ENCODE measurements around the gene OGFR.

The OGFR gene

DNA sequence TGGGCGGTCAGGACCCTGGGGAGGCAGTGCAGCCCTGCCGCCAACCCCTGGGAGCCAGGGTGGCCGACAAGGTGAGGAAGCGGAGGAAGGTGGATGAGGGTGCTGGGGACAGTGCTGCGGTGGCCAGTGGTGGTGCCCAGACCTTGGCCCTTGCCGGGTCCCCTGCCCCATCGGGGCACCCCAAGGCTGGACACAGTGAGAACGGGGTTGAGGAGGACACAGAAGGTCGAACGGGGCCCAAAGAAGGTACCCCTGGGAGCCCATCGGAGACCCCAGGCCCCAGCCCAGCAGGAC is 8.2 kb downstream of the OGFR start:
- no peak for ATAC-seq

DNA sequence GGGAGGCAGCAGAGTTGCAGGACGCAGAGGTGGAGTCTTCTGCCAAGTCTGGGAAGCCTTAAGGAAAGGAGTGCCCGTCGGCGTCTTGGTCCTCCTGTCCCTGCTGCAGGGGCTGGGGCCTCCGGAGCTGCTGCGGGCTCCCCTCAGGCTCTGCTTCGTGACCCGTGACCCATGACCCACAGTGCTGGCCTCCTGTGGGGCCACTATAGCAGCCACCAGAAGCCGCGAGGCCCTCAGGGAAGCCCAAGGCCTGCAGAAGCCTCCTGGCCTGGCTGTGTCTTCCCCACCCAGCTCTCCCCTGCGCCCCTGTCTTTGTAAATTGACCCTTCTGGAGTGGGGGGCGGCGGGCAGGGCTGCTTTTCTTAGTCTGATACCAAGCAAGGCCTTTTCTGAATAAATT is 9.0 kb downstream of the OGFR start:
- no peak for TF ChIP-seq ZNF565 (CRISPR knock-in tag; conservative IDR thresholded peaks at IDR 0.05; ENCODE audit: low read depth)
- no peak for TF ChIP-seq TOX (CRISPR knock-in tag; IDR thresholded peaks at IDR 0.05; ENCODE audit: borderline replicate concordance)
- TF ChIP-seq ZC3H10 (CRISPR knock-in tag; IDR thresholded peaks at IDR 0.05) = no peak
- no peak for TF ChIP-seq GLIS3 (CRISPR knock-in tag; IDR thresholded peaks at IDR 0.05)
- TF ChIP-seq ESRRG (CRISPR knock-in tag; IDR thresholded peaks at IDR 0.05) = no peak
- TF ChIP-seq RARB (CRISPR knock-in tag; IDR thresholded peaks at IDR 0.05) = no peak
- no peak for TF ChIP-seq TCF4 (CRISPR knock-in tag; IDR thresholded peaks at IDR 0.05; ENCODE audit: borderline replicate concordance)
- TF ChIP-seq ZFP30 (CRISPR knock-in tag; IDR thresholded peaks at IDR 0.05) = no peak
- no peak for TF ChIP-seq BACH2 (CRISPR knock-in tag; IDR thresholded peaks at IDR 0.05; ENCODE audit: borderline replicate concordance)
- TF ChIP-seq POU6F1 (CRISPR knock-in tag; IDR thresholded peaks at IDR 0.05; ENCODE audit: borderline replicate concordance, low read depth) = no peak
- TF ChIP-seq ZNF8 (CRISPR knock-in tag; IDR thresholded peaks at IDR 0.05) = no peak
- TF ChIP-seq, protein P1, sequence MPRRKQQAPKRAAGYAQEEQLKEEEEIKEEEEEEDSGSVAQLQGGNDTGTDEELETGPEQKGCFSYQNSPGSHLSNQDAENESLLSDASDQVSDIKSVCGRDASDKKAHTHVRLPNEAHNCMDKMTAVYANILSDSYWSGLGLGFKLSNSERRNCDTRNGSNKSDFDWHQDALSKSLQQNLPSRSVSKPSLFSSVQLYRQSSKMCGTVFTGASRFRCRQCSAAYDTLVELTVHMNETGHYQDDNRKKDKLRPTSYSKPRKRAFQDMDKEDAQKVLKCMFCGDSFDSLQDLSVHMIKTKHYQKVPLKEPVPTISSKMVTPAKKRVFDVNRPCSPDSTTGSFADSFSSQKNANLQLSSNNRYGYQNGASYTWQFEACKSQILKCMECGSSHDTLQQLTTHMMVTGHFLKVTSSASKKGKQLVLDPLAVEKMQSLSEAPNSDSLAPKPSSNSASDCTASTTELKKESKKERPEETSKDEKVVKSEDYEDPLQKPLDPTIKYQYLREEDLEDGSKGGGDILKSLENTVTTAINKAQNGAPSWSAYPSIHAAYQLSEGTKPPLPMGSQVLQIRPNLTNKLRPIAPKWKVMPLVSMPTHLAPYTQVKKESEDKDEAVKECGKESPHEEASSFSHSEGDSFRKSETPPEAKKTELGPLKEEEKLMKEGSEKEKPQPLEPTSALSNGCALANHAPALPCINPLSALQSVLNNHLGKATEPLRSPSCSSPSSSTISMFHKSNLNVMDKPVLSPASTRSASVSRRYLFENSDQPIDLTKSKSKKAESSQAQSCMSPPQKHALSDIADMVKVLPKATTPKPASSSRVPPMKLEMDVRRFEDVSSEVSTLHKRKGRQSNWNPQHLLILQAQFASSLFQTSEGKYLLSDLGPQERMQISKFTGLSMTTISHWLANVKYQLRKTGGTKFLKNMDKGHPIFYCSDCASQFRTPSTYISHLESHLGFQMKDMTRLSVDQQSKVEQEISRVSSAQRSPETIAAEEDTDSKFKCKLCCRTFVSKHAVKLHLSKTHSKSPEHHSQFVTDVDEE (CRISPR knock-in tag; IDR thresholded peaks at IDR 0.05) = no peak
- TF ChIP-seq SNAI2 (CRISPR knock-in tag; IDR thresholded peaks at IDR 0.05) = no peak
- no peak for TF ChIP-seq ZNF70 (CRISPR knock-in tag; IDR thresholded peaks at IDR 0.05)
- TF ChIP-seq ARNTL (CRISPR knock-in tag; IDR thresholded peaks at IDR 0.05; ENCODE audit: borderline replicate concordance, low read depth) = no peak
- TF ChIP-seq CSDC2 (CRISPR knock-in tag; IDR thresholded peaks at IDR 0.05) = no peak
- no peak for ATAC-seq

More for the DNA sequence above, 8.2 kb downstream of the OGFR start:
- TF ChIP-seq BACH2 (CRISPR knock-in tag; IDR thresholded peaks at IDR 0.05; ENCODE audit: borderline replicate concordance) (no peak), OSR1 (CRISPR knock-in tag; IDR thresholded peaks at IDR 0.05) (no peak), PPARA (CRISPR knock-in tag; IDR thresholded peaks at IDR 0.05; ENCODE audit: borderline replicate concordance) (no peak), ZFP30 (CRISPR knock-in tag; IDR thresholded peaks at IDR 0.05) (no peak), ISL1 (CRISPR knock-in tag; IDR thresholded peaks at IDR 0.05) (no peak), RARB (CRISPR knock-in tag; IDR thresholded peaks at IDR 0.05) (no peak), TCF4 (CRISPR knock-in tag; IDR thresholded peaks at IDR 0.05; ENCODE audit: borderline replicate concordance) (no peak), ZNF8 (CRISPR knock-in tag; IDR thresholded peaks at IDR 0.05) (no peak)

GRCh38 chr20:62814060-62814708 is 9.5 kb downstream of the OGFR start:
- no peak for ATAC-seq
- TF ChIP-seq SNAI2 (CRISPR knock-in tag; IDR thresholded peaks at IDR 0.05) = no peak
- no peak for TF ChIP-seq RARB (CRISPR knock-in tag; IDR thresholded peaks at IDR 0.05)
- no peak for TF ChIP-seq ZFP3 (CRISPR knock-in tag; IDR thresholded peaks at IDR 0.05)
- TF ChIP-seq, protein P2, sequence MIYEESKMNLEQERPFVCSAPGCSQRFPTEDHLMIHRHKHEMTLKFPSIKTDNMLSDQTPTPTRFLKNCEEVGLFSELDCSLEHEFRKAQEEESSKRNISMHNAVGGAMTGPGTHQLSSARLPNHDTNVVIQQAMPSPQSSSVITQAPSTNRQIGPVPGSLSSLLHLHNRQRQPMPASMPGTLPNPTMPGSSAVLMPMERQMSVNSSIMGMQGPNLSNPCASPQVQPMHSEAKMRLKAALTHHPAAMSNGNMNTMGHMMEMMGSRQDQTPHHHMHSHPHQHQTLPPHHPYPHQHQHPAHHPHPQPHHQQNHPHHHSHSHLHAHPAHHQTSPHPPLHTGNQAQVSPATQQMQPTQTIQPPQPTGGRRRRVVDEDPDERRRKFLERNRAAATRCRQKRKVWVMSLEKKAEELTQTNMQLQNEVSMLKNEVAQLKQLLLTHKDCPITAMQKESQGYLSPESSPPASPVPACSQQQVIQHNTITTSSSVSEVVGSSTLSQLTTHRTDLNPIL (CRISPR knock-in tag; IDR thresholded peaks at IDR 0.05; ENCODE audit: low read depth) = no peak
- TF ChIP-seq TCF4 (CRISPR knock-in tag; IDR thresholded peaks at IDR 0.05; ENCODE audit: borderline replicate concordance) = no peak
- no peak for TF ChIP-seq ESRRG (CRISPR knock-in tag; IDR thresholded peaks at IDR 0.05)
- no peak for TF ChIP-seq GLIS3 (CRISPR knock-in tag; IDR thresholded peaks at IDR 0.05)
- TF ChIP-seq, protein P1 (CRISPR knock-in tag; IDR thresholded peaks at IDR 0.05) = no peak
- no peak for TF ChIP-seq ARNTL (CRISPR knock-in tag; IDR thresholded peaks at IDR 0.05; ENCODE audit: borderline replicate concordance, low read depth)
- TF ChIP-seq TOX (CRISPR knock-in tag; IDR thresholded peaks at IDR 0.05; ENCODE audit: borderline replicate concordance) = no peak
- TF ChIP-seq ZFP30 (CRISPR knock-in tag; IDR thresholded peaks at IDR 0.05) = no peak
- no peak for TF ChIP-seq ZNF70 (CRISPR knock-in tag; IDR thresholded peaks at IDR 0.05)
- TF ChIP-seq CSDC2 (CRISPR knock-in tag; IDR thresholded peaks at IDR 0.05) = no peak
- no peak for TF ChIP-seq ZC3H10 (CRISPR knock-in tag; IDR thresholded peaks at IDR 0.05)
- TF ChIP-seq PPARA (CRISPR knock-in tag; IDR thresholded peaks at IDR 0.05; ENCODE audit: borderline replicate concordance) = no peak
- TF ChIP-seq BACH2 (CRISPR knock-in tag; IDR thresholded peaks at IDR 0.05; ENCODE audit: borderline replicate concordance) = no peak
- no peak for TF ChIP-seq ZNF565 (CRISPR knock-in tag; conservative IDR thresholded peaks at IDR 0.05; ENCODE audit: low read depth)

Measured in SK-N-SH treated with all-trans-retinoic acid at 6 μM for 48 hours (cell line).